Measurements from ENCODE around the gene NGF. TPM values are rescaled to one million over a fixed set of nuclear protein-coding genes. Genes with fewer than 3 reads are reported as not detected.

NGF gene
- total RNA-seq, 4 donors from 2014 or later: 2.3 to 19.2 (median 10.2) TPM

DNA sequence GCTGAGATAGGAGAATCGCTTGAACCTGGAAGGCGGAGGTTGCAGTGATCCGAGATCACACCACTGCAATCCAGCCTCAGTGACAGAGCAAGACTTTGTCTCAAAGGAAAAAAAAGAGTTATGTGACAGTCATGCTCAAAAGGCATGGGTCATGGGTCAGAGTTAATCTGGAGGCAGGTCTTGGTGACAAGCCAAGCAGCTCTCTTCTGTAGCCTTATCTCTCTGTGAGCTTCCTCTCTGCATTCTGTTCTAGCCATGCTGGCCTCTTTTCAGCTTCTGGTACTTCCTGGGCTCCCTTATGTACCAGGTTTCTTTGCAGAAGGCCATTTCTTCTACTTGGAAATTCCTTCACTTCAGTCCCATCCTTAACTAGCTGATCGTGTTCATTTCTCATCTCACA lies 63.6 kb downstream of the NGF start:
- TF ChIP-seq, protein P1, sequence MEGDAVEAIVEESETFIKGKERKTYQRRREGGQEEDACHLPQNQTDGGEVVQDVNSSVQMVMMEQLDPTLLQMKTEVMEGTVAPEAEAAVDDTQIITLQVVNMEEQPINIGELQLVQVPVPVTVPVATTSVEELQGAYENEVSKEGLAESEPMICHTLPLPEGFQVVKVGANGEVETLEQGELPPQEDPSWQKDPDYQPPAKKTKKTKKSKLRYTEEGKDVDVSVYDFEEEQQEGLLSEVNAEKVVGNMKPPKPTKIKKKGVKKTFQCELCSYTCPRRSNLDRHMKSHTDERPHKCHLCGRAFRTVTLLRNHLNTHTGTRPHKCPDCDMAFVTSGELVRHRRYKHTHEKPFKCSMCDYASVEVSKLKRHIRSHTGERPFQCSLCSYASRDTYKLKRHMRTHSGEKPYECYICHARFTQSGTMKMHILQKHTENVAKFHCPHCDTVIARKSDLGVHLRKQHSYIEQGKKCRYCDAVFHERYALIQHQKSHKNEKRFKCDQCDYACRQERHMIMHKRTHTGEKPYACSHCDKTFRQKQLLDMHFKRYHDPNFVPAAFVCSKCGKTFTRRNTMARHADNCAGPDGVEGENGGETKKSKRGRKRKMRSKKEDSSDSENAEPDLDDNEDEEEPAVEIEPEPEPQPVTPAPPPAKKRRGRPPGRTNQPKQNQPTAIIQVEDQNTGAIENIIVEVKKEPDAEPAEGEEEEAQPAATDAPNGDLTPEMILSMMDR (IDR thresholded peaks at IDR 0.05): no peak
- DNase-seq (ENCODE audit: low spot score): no peak

GRCh38 chr1:115266729-115267421 lies 71.2 kb downstream of the NGF start:
- ATAC-seq (ENCODE audit: low FRiP score) (peak; percentile 57), DNase-seq (ENCODE audit: low spot score) (no peak)
- TF ChIP-seq, protein P1 (IDR thresholded peaks at IDR 0.05): no peak

More for the DNA sequence above, 63.6 kb downstream of the NGF start:
- no peak for ATAC-seq (ENCODE audit: low FRiP score)

DNA sequence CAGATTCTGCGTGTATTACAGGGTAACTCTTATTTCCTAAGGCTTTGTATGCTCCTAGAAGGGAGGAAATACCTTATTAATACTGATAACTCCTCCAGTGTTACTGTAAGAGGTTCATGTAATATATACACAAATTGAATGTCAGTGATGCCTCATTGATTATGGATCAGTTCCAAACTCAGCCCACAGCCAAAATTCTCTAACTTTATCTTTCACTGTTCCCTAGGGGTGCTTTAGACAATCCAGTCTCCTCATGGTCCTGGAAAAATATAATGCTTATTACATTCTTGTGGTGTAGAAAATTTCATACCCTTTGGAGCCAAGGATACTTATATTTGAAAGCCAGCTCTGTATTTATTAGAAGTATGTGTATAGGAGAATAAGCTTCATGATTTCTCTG lies 73.0 kb downstream of the NGF start:
- ATAC-seq (ENCODE audit: low FRiP score) (no peak), DNase-seq (ENCODE audit: low spot score) (no peak)
- TF ChIP-seq, protein P1 (IDR thresholded peaks at IDR 0.05): no peak

- ATAC-seq (ENCODE audit: low FRiP score): no peak
- no peak for DNase-seq (ENCODE audit: low spot score)
- TF ChIP-seq, protein P1 (IDR thresholded peaks at IDR 0.05): no peak
These were observed 75.2 kb downstream of the NGF start for GRCh38 chr1:115262886-115263285.

DNA sequence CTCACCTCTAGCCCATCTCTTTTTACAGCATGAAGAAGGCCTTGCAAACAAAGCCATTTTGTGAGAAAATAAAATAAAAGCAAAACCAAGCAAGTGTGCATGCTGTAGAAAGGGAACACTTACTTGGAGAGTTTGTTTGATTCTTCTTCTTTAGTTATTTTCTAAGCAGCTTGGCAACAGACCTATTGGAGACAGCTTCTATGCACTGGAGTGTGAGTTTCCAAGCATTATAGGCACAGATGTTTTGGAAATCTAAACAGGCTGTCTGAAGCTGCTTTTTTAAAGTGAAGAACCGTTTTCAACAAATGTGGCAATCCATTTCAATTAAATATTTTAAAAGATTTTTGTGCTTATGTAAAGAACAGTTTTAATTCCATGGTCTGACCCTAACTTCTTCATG lies 76.6 kb downstream of the NGF start:
- DNase-seq (ENCODE audit: low spot score): no peak
- ATAC-seq (ENCODE audit: low FRiP score): no peak
- TF ChIP-seq, protein P1 (IDR thresholded peaks at IDR 0.05): no peak

DNA sequence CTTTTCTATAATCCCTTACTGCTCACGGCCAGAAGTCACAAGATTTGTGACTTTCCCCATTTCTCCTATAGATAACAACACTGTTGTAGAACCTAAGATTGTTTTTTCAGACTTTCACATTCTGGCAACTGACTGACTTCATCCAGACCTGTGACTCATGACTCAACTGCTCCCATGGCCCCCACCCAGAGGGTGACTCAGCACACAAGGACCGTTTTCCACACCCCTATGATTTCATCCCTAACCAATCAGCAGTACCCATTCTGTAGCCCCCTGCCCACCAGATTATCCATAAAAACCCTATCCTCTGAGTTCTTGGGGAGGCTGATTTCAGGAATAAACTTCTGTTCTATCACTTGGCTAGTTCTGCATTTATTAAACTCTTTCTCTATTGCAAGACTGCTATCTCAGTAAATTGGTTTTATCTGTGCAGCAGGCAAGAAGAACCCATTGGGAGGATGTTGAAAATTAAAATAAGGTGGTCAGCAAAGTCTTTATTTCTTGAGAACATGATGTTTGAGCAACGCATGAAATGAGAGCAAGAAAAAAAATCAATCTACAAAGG lies 79.7 kb downstream of the NGF start:
- no peak for DNase-seq (ENCODE audit: low spot score)
- ATAC-seq (ENCODE audit: low FRiP score): no peak
- TF ChIP-seq, protein P1 (IDR thresholded peaks at IDR 0.05): no peak

DNA sequence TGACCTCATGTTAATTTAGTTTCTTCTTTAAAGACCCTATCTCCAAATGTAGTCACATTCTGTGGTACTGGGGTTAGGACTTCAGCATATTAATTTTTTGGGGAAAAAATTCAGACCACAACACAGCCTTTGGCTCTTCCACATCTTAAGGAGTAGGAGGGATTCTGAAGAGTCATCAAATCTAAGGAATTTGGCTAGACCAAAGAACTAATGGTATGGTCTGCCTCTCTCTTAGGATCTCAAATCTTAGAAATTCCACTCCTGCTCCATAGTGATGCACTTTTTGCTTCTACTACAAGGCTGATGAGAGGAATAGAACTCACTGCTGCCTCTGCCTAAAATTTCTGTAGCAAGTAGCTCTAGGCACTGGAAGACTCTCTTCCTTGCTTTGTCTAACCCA lies 80.5 kb downstream of the NGF start:
- ATAC-seq (ENCODE audit: low FRiP score) (no peak), DNase-seq (ENCODE audit: low spot score) (no peak)
- TF ChIP-seq, protein P1 (IDR thresholded peaks at IDR 0.05): no peak
